HG03439 (cell line): ENCODE data around the gene AKT3.
A peak's percentile ranks its signal among the peaks of the same experiment; 100 is the strongest.
"Not testable (repeated sequence)": the region's sequence is repeated elsewhere in the genome, so short reads cannot be mapped to it uniquely, and the experiment has no call there.

Experiments
- ATAC-seq: cut with Tn5 transposase; IDR thresholded peaks from one replicate; pipeline ENCODE4 v1.9.1; 2021; ENCODE audit warnings: mild to moderate bottlenecking, moderate library complexity; ENCODE audit not compliant: unreplicated experiment

Gene AKT3

GRCh38 chr1:243790404-243790803 lies 59.6 kb downstream of the AKT3 start:
- no peak for ATAC-seq

DNA sequence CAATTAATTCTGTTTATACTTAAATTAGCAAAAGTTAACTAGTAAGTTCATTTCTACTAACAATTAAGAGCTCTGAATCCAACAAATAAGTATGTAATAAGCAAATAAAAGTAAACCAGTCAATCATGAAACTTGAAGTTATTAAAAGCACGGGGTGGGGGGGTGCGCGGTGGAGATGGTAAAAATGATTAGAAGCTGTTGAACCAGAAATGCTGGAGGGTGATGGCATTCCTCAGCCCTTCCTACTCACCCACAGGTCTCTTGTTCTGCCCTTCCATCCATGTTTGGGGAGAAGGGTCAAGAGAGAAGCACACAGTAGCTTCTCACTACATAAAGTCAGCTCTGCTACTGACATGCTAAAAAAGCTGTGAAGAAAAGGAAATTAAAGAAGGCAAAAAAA lies 63.5 kb downstream of the AKT3 start:
- ATAC-seq = no peak

GRCh38 chr1:243784506-243784905 lies 65.5 kb downstream of the AKT3 start:
- no peak for ATAC-seq

DNA sequence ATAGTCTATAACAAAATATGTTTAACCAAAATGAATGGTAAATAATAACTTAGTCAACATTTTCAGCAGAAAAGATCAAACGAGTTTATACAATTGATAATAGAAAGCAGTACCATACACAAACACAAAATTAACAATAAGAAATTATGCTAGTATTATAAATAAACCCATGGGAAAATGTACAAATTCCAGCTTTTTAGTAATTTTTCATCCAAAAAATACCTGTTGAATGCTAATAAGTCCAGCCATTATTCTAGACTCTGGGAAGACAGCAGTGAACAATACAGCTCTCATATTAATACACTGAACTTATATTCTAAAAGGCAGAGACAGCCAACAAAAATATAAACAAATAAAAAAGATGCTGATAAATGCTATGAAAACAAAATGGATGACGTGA lies 66.3 kb downstream of the AKT3 start:
- no peak for ATAC-seq

GRCh38 chr1:243772361-243773050 lies 77.5 kb downstream of the AKT3 start:
- not testable (repeated sequence) for ATAC-seq

DNA sequence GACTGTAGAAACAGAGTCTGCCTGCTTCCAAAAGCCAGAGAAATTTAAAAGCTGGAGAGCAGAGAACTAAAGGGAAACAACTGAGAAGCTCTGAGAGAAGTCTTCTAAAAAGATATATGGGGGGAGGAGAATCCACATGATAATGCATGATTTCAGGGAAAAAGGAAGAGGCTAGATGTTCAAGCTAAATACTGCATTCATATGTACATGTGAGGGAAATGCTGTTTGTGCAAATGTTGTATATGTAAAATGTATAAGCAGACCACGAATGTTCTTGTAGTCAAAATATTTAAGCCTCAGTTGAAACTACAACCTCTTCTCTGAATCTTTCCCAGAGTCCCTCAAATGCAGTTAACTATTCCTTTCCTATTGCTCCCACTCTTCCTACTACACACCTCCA lies 79.2 kb downstream of the AKT3 start:
- ATAC-seq = no peak

DNA sequence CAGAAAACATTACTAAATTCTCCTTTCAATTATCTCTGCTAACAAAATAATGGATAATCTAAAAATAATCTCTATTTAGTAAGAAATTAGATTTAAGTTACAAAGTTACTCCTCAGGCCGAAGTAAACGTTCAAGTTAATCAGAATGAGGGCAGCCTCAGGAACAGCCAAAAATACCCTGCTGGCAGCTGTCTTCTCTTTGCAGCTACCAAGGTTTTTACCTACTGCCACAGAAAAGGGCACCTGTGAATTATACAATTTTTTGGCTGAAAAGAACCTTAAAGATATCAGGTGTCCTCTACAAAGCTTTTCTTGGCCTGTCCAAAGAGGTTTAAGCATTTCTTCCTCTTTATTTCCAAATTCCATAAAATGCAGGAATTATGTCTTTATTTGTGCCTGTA lies 84.4 kb downstream of the AKT3 start:
- ATAC-seq = no peak

- ATAC-seq = no peak
Observed at GRCh38 chr1:243763806-243764205, 86.2 kb downstream of the AKT3 start.

DNA sequence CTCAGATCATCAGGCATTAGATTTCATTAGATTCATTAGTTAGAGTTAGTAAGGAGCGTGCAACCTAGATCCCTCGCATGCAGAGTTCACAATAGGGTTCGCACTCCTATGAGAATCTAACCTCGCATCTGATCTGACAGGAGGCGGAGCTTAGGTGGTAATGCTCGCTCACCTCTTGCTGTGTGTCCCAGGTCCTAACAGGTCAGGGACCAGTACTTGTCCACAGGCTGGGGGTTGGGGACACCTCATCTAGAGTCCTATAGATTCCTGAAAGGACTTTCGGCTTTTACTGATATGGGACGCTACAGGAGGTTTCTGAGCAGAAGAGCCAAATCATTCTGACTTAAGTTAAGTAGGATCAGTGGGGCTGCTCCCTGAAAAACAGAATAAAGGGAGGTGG lies 91.4 kb downstream of the AKT3 start:
- ATAC-seq = no peak

DNA sequence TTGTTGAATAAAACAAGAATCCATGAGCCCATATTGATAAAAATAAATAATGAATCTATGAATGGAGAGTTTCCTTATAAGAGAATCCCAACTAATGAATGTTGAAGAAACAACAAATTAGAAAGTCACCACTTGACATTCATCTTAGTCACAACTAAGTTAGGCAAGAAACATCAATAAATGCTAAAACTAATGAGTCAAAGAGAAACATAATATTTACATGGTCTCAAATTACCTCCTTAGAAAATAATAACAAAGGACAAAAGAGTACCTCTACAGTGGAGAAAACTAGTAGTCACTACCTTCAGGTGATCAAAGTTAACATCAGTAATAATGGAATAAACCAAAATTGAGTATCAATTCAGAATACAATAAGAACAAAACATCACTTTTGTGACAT lies 93.5 kb downstream of the AKT3 start:
- ATAC-seq = no peak

DNA sequence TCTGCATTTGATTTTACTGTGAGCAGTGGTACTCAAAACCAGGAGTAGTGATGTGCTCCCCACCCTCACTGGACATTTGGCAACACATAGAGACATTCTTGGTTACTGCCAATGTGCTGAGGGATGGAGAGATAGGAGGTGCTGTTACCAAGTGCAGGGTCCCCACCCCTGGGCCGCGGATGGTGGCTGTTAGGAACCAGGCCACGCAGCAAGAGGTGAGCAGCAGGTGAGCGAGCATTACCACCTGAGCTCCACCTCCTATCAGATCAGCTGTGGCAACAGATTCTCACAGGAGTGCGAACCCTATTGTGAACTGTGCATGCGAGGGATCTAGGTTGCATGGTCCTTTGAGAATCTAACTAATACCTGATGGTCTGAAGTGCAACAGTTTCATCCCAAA lies 95.7 kb downstream of the AKT3 start:
- ATAC-seq = no peak

- no peak for ATAC-seq
Observed at GRCh38 chr1:243751506-243751905, 98.5 kb downstream of the AKT3 start.

DNA sequence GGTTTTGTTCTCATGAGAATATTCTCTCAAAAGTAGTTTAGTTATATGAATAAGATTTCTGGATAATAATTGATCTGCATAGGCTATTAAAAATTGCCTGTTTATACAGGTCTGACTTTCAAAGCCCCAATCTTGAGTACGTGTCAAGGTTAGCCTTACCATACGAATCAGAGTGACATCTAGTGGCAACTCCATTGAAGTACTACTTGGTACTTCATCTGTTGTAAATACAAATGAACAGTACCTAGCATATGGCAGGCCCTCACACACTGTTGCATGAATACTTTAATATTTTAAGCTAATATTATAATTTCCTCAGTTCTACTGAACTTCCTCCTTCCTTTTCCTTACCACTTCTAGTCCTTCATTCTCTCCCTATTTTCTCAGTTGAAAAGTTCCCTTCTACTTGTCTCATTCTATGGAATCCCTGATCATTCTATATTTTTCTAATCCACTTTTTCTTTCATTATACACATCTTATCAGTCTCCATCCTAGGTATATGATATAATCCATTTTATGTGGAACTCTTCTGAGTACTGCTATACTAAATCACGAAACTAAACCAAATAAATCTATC lies 101.2 kb downstream of the AKT3 start:
- ATAC-seq = peak; percentile 99

GRCh38 chr1:243748227-243748626 lies 101.8 kb downstream of the AKT3 start:
- ATAC-seq = no peak

DNA sequence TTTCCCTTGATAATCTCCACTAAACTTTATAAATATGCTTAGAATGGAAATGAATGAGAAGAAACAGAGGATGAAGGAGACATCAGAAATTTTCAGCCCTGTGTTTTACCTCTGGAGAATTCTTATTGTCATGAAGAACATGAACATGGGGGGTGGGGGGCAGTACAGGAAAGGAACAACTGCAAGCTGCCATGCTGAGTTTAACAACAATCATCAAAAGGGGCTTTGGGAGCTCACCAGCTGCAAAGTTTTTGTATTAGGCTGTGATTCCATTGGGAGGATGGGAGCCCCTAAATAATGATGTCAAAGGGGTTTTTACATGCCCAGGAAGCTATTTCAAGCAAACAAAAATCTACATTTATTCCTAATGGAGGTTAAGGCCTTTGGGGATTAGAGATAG lies 103.3 kb downstream of the AKT3 start:
- ATAC-seq = no peak

DNA sequence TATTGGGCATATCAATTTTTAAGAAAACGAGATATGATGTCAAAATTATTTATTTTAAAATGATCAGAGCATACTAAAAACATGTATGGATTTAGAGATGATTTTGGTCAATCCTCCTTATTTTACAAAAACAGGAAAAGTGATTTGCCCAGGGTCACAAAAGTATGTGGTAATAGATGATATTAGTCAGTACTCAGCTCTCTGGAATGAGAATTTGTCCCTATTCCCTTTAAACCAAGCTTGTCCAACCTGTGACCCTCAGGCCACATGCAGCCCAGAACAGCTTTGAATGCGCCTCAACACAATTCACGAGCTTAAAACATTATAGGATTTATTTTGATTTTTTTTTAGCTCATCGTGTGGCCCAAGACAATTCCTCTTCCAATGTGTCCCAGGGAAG lies 104.7 kb downstream of the AKT3 start:
- no peak for ATAC-seq

DNA sequence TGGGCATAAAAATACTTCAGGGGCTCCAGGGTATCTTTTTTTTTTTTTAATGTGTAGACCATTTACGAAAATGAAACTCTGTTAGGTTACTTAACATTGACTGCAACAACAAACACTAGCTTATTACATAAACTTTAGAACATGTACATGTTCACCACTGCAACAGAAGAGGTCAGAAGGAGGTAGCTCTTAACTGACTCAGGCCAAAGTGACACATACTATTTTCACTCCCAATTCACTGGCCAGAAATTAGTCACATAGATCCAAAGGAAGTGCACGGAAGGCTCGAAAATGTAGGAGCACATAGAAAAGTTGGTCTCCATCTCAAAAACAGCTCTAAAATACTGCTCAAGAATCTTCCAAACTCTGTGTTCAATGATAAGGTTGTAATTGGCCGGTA lies 107.2 kb downstream of the AKT3 start:
- no peak for ATAC-seq

- ATAC-seq = no peak
Observed at GRCh38 chr1:243740255-243740999, 109.6 kb downstream of the AKT3 start.

- no peak for ATAC-seq
Observed at GRCh38 chr1:243739335-243740003, 110.6 kb downstream of the AKT3 start.

DNA sequence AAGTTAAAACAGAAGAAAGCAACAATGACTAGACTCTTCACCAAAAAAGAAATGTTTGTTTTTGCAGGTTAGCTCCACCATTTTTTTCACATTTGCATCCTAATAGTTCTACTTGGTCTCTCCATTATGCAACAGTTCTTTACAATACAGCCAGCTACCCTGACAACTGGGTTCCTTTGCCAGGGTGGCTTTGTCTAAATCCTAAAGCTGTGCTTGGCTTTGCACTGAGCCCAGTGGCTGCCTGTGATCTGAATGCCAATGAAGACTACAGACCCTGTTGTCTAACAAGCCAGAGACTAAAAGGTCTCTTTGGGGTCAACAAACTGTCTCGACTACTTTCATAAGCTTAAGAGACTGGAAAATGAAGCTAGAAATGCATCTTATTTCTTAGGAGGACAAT lies 112.0 kb downstream of the AKT3 start:
- ATAC-seq = no peak

DNA sequence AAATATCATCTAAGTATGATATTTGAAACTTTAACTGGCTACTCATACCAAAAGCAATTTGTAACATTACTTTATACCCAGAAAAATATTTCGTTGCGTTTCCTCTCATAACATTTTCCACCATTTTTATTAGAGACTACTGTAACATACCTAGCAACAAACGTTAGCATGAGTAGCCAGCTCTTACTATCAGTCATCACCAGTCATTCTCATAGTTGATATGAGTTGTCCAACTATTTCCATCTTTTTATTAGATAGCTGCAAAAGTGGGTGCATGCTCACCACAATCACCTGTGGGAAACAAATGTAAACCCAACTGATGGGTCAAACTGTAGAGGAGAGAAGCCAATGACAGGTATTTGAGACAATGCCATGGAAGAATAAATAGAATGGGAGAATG lies 114.6 kb downstream of the AKT3 start:
- no peak for ATAC-seq

DNA sequence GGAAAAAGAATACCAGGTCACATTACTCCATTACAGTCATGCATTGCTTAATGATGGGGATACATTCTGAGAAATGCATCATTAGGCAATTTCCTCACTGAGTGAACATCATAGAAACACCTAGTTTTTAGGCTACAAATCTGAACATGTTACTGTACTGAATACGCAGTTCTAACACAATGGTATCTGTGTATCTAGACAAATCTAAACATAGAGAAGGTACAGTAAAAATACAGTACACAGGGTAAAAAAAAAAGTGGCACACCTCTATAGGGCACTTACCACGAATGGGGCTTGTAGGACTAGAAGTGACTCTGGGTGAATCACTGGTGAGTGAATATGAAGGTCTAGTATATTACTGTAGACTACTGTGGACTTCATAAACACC lies 115.7 kb downstream of the AKT3 start:
- no peak for ATAC-seq
